GM19351 (cell line): ENCODE results near the gene DNAJC22.
"Not testable (repeated sequence)": the region's sequence is repeated elsewhere in the genome, so short reads cannot be mapped to it uniquely, and the experiment has no call there.

ENCODE experiments used
- ATAC-seq: cut with Tn5 transposase; IDR thresholded peaks from one replicate; pipeline ENCODE4 v1.9.1; 2021; ENCODE audit warnings: mild to moderate bottlenecking, moderate library complexity; ENCODE audit not compliant: unreplicated experiment

DNAJC22 gene

GRCh38 chr12:49330631-49331379 lies 15.9 kb upstream of the DNAJC22 start:
- ATAC-seq: no peak

DNA sequence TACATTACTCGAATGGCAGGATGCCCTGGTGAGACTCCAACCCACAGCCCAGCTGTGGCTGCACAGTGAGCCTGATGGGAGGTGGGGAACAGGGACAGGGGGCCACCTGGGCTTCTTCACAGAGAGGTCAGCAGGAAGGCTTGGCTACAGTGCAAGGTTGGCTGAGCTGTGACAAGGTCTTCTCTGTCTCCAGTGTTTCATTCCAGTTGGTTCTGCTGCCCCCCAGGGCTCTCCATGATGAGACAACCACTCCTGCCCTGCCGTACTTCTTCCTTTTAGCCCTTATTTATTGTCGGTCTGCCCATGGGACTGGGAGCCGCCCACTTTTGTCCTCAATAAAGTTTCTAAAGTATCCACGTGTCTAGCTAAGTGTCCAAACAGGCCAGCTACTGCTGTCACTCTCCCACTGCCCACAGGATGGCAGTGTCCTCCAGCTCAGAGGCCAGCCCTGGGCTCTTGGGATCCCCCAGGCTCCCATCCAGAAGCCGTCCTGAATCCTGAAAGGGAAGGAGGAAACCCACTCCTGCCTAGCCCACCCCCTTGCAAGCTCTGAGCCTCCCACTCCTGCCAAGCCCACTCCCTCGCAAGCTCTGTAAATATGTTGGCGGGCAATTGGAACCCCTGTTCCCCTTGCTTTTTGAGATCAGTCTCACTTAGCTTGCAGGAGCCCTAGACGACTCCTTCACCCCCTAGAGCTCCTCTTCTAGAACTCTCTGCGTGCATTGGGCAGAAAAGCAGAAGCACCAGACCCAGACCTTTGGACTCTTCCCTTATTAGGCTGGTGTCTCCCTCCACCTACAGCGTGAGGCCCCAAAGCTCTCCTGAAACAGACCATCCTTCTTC lies 15.1 kb upstream of the DNAJC22 start:
- no peak for ATAC-seq

DNA sequence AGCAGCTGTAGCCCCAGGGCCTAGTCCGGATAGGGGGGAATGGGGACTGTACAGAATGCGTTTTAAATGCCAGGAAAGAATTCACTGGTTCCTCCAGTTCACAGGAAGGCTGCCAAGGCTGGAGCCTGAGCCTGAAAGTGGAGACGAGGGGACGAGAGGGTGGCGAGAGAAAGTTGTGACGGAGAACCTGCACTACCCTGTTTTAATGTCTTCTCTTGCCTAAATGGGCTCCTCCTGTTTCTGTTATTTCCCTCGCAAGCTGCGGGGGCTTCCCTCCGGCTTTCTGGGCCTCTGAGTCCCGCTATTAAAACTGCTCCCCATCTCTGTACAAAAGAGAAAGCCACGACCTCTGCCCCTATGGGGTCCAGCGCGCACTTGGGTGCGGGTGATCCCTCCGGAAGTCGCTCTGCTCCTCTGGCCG lies 14.2 kb upstream of the DNAJC22 start:
- ATAC-seq: no peak

DNA sequence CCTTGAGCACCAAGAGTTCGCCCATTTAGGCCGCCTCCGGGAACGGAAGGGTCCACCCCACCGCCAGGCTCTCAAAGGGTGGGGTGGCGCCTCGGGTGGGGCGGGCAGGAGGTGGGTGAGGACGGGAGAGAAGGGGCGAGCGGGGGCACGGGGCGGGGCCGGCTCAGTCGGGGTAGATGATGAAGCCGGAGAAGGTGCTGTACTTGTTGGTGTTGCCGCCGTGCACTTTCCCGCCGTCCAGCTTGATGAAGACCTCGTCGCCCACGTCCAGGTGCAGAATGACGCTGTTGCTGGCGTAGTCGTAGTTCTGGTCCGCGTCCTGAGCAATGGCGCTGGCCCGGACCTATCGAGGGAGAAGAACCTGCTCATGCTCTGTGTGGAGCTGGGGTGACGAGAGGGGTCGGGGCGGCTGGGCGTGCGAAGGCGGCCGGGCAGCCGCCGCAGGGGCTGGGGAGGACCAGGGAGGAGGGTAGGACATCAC lies 13.8 kb upstream of the DNAJC22 start:
- ATAC-seq: no peak

DNA sequence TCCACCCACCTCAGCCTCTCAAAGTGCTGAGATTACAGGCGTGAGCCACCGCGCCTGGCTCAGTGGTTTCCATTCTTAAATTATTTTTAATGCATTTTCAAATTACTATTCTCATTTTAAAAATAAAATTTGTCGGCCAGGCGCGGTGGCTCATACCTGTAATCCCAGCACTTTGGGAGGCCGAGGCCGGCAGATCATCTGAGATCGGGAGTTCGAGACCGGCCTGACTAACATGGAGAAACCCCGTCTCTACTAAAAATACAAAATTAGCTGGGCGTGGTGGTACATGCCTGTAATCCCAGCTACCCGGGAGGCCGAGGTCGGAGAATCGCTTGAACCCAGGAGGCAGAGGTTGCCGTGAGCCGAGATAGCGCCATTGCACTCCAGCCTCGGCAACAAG lies 12.9 kb upstream of the DNAJC22 start:
- ATAC-seq: not testable (repeated sequence)

DNA sequence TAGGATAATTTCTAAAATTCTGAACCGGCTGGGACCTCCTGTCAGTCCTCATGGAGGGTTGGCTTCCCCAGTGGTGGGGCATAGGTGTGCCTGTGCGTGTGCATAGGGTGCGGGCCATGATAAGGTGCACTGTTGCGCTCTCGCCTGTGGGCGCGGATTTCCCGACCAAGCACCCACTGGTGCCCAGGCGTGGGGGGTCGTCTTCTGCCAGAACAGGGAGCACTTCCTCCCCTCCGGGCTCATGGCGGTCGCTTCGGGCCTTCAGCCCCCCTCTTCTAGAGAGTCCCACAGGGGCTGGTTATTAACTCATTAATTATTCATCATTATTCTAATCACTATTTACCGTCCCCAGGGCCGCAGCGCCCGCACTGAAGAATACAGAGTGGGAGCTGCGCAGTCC lies 12.5 kb upstream of the DNAJC22 start:
- ATAC-seq: no peak

- no peak for ATAC-seq
Observed at GRCh38 chr12:49334681-49335080, 12.0 kb upstream of the DNAJC22 start.

DNA sequence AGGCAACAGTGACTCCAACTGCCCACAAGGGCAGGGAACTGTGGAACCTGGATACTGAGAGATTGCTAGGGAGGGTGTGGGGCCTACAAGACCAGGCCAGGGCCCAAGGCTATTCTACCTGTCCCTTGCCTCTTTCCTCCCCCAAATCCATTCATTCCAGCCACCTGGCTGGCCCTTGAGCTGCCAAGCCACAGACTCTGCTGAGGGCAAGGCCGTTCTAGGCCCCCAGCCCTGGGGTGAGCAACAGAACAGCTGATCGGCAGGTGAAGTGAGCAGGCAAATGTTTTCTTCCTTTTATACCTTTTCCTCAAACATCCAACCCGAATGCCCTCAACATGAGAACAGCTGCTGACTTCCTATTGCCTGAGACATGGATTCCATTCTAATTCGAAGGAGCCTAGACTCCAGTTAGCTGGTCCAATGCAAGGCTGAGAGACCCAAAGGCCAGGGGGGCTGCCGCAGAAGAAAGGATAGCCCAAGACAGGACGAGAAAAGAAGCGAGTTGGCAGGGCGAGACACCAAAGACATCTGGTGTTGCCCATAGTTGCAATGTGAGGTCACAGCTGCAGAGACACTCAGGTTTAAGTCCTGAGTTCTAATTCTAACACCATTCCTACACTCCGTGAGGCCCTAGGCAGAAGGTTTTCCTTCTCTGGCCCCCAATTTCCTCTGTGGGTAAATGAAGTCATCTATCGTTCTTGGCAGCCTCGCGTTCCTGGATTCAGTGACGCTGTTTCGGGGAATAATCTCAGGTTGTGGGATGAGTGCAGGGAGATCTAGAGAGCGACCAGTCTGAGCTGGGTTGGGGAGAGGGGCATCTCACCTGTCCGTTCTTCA lies 11.4 kb upstream of the DNAJC22 start:
- no peak for ATAC-seq

- ATAC-seq: no peak
Observed at GRCh38 chr12:49335955-49336644, 10.6 kb upstream of the DNAJC22 start.

- ATAC-seq: peak; percentile 72
Observed at GRCh38 chr12:49336645-49337584, 9.8 kb upstream of the DNAJC22 start, which contains the start of gene C1QL4. C1QL4 (minus strand) TSS chr12:49337188; CDS start chr12:49336477, 711 bp downstream.

DNA sequence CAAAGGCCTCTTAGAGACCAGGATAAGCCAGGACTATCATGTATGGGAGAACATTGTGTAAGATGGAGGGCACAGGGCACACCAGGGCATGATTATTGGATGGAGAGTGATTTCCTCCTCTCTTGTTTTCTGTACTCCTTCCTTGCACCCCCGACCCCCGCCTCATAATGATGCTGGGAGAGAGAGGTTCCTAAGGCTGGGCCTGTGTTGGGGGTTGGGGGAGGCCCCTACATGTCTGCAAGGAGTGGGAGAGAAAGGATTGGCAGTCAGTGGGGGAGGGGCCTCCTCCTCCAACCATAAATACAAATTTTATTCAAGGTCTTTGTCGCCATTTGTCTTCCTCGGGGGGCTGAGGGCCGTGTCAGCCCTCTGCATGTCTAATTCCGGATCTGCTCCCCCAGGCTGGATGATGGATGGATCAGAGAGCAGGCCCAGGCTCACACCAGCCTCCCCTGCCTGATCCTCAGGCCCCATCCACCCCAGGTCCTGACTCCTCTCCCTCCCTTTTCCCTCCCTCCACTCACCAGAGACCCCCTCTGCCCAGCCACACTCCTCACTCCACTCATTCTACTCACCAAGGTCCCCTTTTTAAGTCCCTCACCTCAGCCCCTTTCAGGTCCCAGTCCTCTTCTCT lies 7.7 kb upstream of the DNAJC22 start:
- no peak for ATAC-seq

DNA sequence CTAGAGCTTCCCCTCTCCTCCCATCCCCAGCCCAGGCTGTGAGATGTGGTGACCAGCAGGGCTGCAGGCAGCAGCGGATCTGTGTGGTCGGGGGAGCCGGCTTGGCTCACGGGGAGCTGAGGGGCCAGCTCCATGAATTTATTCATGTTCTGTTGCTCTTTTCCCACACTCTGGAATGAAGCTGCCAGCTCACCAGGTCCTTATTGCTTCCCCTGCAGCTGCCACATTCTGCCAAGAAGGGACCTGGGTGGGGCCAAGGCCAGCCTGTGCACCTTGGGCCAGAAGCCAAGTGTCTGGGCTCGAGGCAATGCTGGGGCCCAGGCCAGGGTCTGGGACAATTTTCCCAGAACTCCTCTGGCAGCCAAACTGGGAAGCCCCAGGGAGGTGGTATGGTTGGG lies 7.2 kb upstream of the DNAJC22 start:
- no peak for ATAC-seq

DNA sequence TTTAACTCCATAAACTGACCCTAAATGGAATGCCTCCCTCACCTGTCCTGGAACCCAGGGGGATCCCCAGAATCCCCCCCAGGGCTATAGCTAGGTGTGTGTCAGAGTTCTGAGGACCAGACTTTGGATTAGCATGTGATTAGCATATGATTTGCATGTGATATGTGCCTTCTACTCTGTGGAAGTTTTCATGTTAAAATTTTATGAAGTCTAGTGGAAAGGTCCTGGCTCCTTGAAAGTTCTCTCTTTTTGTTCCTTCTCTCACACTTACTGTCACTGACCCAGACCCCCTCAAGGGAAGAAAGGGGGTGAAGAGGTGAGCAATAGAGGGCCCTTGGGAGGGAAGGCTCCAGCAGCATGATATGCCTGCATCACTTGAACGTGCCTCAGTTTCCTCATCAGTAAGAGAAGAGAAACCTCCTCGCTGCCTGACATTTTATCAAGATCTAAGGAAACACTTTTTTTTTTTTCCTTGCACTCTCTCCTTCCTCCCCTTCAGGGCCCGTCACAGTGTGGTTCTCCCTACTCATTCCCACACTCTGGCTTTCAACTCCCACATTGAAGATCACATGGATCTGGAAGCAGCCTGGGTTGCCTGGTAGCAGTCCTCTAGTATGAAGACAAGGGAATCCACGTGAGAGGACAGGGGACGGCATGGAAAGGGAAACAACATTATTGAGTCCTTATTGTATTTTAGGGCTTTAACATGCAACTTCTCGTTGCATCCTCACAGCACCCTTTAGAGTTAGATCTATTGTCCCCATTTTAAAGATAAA lies 6.4 kb upstream of the DNAJC22 start:
- ATAC-seq: no peak

GRCh38 chr12:49340971-49341776 lies 5.5 kb upstream of the DNAJC22 start:
- no peak for ATAC-seq

DNA sequence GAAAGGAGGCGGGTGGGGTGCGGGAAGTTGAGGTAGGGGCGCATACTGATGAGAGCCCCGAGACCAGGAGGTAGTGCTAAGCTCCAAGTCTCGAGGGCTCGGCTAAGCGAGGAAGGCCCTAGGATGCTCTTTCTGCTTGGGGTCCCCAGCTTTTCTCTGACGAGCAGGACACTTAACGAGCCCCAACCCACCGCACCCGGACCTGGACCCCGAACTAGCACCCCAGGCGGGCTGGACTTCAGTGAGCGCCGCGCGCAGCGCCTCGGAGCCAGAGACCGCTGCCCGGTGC lies 5.0 kb upstream of the DNAJC22 start:
- no peak for ATAC-seq

GRCh38 chr12:49342066-49342913 lies 4.4 kb upstream of the DNAJC22 start:
- peak; percentile 64 for ATAC-seq
